Neural cell (in vitro differentiated cells): ENCODE results near the gene MYOCD. TPM values are rescaled to one million over a fixed set of nuclear protein-coding genes. Genes with fewer than 3 reads are reported as not detected.

Source experiments
- H2AFZ ChIP-seq: fragments of 200-600, 300-800 bp; sonication (generic), shearing (Covaris generic); 2 replicates; pipeline ENCODE4 v1.6.0; 2014; ENCODE audit warnings: low read depth, mild to moderate bottlenecking, antibody characterized with exemption, low read length, moderate library complexity
- H3F3A ChIP-seq: fragments of 200-600 bp; shearing (Covaris generic); 2 replicates; pipeline ENCODE4 v1.6.1; 2016; ENCODE audit warnings: mild to moderate bottlenecking, moderate library complexity, mixed read lengths, antibody characterized with exemption, low read length; ENCODE audit not compliant: insufficient read depth, poor library complexity, severe bottlenecking
- H3K27ac ChIP-seq: fragments of 200-600, 300-800 bp; sonication (generic), shearing (Covaris generic); 2 replicates; pipeline ENCODE4 v1.5.1; 2014; ENCODE audit warnings: mild to moderate bottlenecking, low read length, moderate library complexity
- H3K27me3 ChIP-seq: fragments of 300-800, 200-600 bp; sonication (generic), shearing (Covaris generic); 2 replicates; pipeline ENCODE4 v1.6.0; 2014; ENCODE audit warnings: mild to moderate bottlenecking, low read depth, low read length, moderate library complexity; ENCODE audit not compliant: insufficient read depth
- H3K36me3 ChIP-seq: fragments of 300-800, 200-600 bp; sonication (generic), shearing (Covaris generic); 2 replicates; pipeline ENCODE4 v1.5.1; 2014; ENCODE audit warnings: mild to moderate bottlenecking, antibody characterized with exemption, low read length, moderate library complexity; ENCODE audit not compliant: insufficient read depth
- H3K4me2 ChIP-seq: fragments of 300-800, 200-600 bp; sonication (generic), shearing (Covaris generic); 2 replicates; pipeline ENCODE4 v1.6.0; 2014; ENCODE audit warnings: mild to moderate bottlenecking, low read length
- H3K4me3 ChIP-seq: fragments of 300-800, 200-600 bp; sonication (generic), shearing (Covaris generic); 2 replicates; pipeline ENCODE4 v1.5.1; 2014; ENCODE audit warnings: mild to moderate bottlenecking, low read length, moderate library complexity
- H3K79me2 ChIP-seq: fragments of 200-600 bp; shearing (Covaris generic); replicated peaks from 2 replicates; pipeline ENCODE4 v1.6.0; 2014; ENCODE audit warnings: mild to moderate bottlenecking, low read length, moderate library complexity; ENCODE audit not compliant: insufficient read depth
- H3K9ac ChIP-seq: fragments of 300-800, 200-600 bp; sonication (generic), shearing (Covaris generic); 2 replicates; pipeline ENCODE4 v1.6.1; 2016; ENCODE audit warnings: mild to moderate bottlenecking, low read length, mixed read lengths
- H3K9me2 ChIP-seq: fragments of 200-600 bp; shearing (Covaris generic); 2 replicates; pipeline ENCODE4 v1.6.1; 2016; ENCODE audit warnings: mild to moderate bottlenecking, low read length, mixed read lengths; ENCODE audit not compliant: insufficient read depth
- H3K9me3 ChIP-seq: fragments of 200-600, 300-800 bp; sonication (generic), shearing (Covaris generic); 2 replicates; pipeline ENCODE4 v1.6.1; 2016; ENCODE audit warnings: mild to moderate bottlenecking, mixed run types, low read length, moderate library complexity, mixed read lengths
- H4K20me1 ChIP-seq: fragments of 200-600 bp; shearing (Covaris generic); 2 replicates; pipeline ENCODE4 v1.6.1; 2016; ENCODE audit warnings: mild to moderate bottlenecking, mixed run types; ENCODE audit not compliant: insufficient read depth
- CTCF ChIP-seq: fragments of 450-650 bp; IDR thresholded peaks from 2 replicates; pipeline ENCODE4 v1.5.1; 2014; ENCODE audit warnings: antibody characterized with exemption, mild to moderate bottlenecking, moderate library complexity; ENCODE audit not compliant: poor library complexity, severe bottlenecking
- EP300 ChIP-seq: fragments of 450-650 bp; conservative IDR thresholded peaks from 2 replicates; pipeline ENCODE4 v1.6.1; 2014; ENCODE audit warnings: antibody characterized with exemption, mild to moderate bottlenecking, moderate library complexity; ENCODE audit not compliant: poor library complexity, severe bottlenecking
- EZH2 ChIP-seq: fragments of 200-600, 300-800 bp; shearing (Covaris generic), sonication (generic); IDR thresholded peaks from 2 replicates; pipeline ENCODE4 v1.6.1; 2014; ENCODE audit warnings: antibody characterized with exemption, low read length, borderline replicate concordance, mild to moderate bottlenecking; ENCODE audit not compliant: insufficient read depth, poor library complexity, severe bottlenecking
- MXI1 ChIP-seq: fragments of 450-650 bp; conservative IDR thresholded peaks from 2 replicates; pipeline ENCODE4 v1.6.1; 2014; ENCODE audit warnings: antibody characterized with exemption, mild to moderate bottlenecking; ENCODE audit not compliant: poor library complexity, severe bottlenecking
- POLR2AphosphoS5 ChIP-seq: IDR thresholded peaks from 2 replicates; pipeline ENCODE4 v1.6.1; 2012
- RAD21 ChIP-seq: fragments of 450-650 bp; conservative IDR thresholded peaks from 2 replicates; pipeline ENCODE4 v1.6.1; 2014; ENCODE audit warnings: antibody characterized with exemption, mild to moderate bottlenecking, moderate library complexity
- REST ChIP-seq: IDR thresholded peaks from 2 replicates; pipeline ENCODE4 v1.6.1; 2012; ENCODE audit warnings: borderline replicate concordance
- SMC3 ChIP-seq: fragments of 450-650 bp; conservative IDR thresholded peaks from 2 replicates; pipeline ENCODE4 v1.6.1; 2014; ENCODE audit warnings: antibody characterized with exemption, mild to moderate bottlenecking, moderate library complexity; ENCODE audit not compliant: poor library complexity
- TAF1 ChIP-seq: IDR thresholded peaks from 2 replicates; pipeline ENCODE4 v1.6.1; 2012; ENCODE audit warnings: low read depth
- polyA plus RNA-seq: library from polyadenylated mRNA; depleted of rRNA; stranded (reverse); fragments of >200 nt; gene quantifications from 2 replicates; pipeline ENCODE4 v1.2.3, GENCODE V29; 2014

Gene MYOCD
- polyA plus RNA-seq, 1 donor from 2014 or later: not detected

GRCh38 chr17:12666718-12667117 lies 1.0 kb downstream of the MYOCD start:
- no peak overlapping the region for H3K4me2 ChIP-seq
- H3K9me2 ChIP-seq: no peaks in the 10 kb centered on the region
- no peaks in the 10 kb centered on the region for H3K9me3 ChIP-seq
- H3K27me3 ChIP-seq: peaks cover 38% of the 10 kb centered on the region
- no peak overlapping the region for H3K9ac ChIP-seq
- H2AFZ ChIP-seq: no peak overlapping the region
- H3K79me2 ChIP-seq: no peaks in the 10 kb centered on the region
- H4K20me1 ChIP-seq: no peaks in the 10 kb centered on the region
- H3F3A ChIP-seq: no peaks in the 10 kb centered on the region
- H3K4me3 ChIP-seq: no peak overlapping the region
- H3K36me3 ChIP-seq: no peaks in the 10 kb centered on the region
- H3K27ac ChIP-seq: no peak overlapping the region
- no peak for TF ChIP-seq MXI1
- TF ChIP-seq EZH2: no peak

- TF ChIP-seq REST: no peak
- TF ChIP-seq RAD21: peak; percentile 88
- no peak for TF ChIP-seq TAF1
- no peak for TF ChIP-seq EZH2
- TF ChIP-seq POLR2AphosphoS5: no peak
- TF ChIP-seq SMC3: peak; percentile 84
- peak; percentile 85 for TF ChIP-seq CTCF
- H3K4me2 ChIP-seq: no peak overlapping the region
- peaks cover 38% of the 10 kb centered on the region for H3K27me3 ChIP-seq
Observed at GRCh38 chr17:12667299-12667958, 1.7 kb downstream of the MYOCD start.

GRCh38 chr17:12671906-12672305 lies 6.2 kb downstream of the MYOCD start:
- Histone ChIP-seq H3K4me2 (no peak overlapping the region), H3K9ac (no peak overlapping the region), H3F3A (no peaks in the 10 kb centered on the region), H3K79me2 (no peaks in the 10 kb centered on the region), H2AFZ (no peak overlapping the region), H3K27ac (no peak overlapping the region), H3K27me3 (peaks cover 2% of the 10 kb centered on the region), H3K36me3 (no peaks in the 10 kb centered on the region), H3K9me3 (no peaks in the 10 kb centered on the region), H3K9me2 (no peaks in the 10 kb centered on the region), H3K4me3 (no peak overlapping the region), H4K20me1 (no peaks in the 10 kb centered on the region)
- TF ChIP-seq POLR2AphosphoS5: no peak
- no peak for TF ChIP-seq EP300
- TF ChIP-seq RAD21: no peak
- TF ChIP-seq CTCF: no peak
- TF ChIP-seq EZH2: no peak
- no peak for TF ChIP-seq MXI1
- TF ChIP-seq TAF1: no peak
- no peak for TF ChIP-seq SMC3
- TF ChIP-seq REST: no peak

More at GRCh38 chr17:12667299-12667958, 1.7 kb downstream of the MYOCD start:
- Histone ChIP-seq H3K79me2 (no peaks in the 10 kb centered on the region), H2AFZ (no peak overlapping the region), H3K9me2 (no peaks in the 10 kb centered on the region), H3K9me3 (no peaks in the 10 kb centered on the region), H3K36me3 (no peaks in the 10 kb centered on the region), H3K9ac (no peak overlapping the region), H3K4me3 (no peak overlapping the region), H3F3A (no peaks in the 10 kb centered on the region), H3K27ac (no peak overlapping the region), H4K20me1 (no peaks in the 10 kb centered on the region)
